HG03520 (cell line): ENCODE measurements around the gene ANAPC4.

ENCODE experiments used
- ATAC-seq: cut with Tn5 transposase; IDR thresholded peaks from one replicate; pipeline ENCODE4 v1.9.1; 2021; ENCODE audit warnings: mild to moderate bottlenecking, moderate library complexity; ENCODE audit not compliant: unreplicated experiment

ANAPC4 gene

DNA sequence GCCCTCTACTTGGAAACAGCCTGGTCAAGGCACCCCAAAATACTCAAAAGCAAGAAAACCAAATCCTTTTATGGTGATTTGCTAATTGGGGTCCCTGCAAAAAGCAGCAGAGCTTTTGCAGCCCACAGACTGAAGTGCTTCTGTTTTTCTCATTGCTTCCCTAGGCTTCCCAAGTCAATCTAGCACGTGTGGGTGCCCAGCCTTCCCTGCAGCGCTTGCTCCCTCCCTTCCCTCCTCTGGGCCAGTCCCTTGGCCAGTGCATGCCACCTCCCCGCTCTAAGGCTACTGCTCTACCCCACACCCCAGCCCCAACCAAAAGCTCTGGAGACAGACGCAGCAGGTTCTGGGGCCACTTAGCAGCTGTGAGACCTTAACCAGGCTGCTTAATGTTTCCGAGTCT lies 53.6 kb downstream of the ANAPC4 start:
- no peak for ATAC-seq

DNA sequence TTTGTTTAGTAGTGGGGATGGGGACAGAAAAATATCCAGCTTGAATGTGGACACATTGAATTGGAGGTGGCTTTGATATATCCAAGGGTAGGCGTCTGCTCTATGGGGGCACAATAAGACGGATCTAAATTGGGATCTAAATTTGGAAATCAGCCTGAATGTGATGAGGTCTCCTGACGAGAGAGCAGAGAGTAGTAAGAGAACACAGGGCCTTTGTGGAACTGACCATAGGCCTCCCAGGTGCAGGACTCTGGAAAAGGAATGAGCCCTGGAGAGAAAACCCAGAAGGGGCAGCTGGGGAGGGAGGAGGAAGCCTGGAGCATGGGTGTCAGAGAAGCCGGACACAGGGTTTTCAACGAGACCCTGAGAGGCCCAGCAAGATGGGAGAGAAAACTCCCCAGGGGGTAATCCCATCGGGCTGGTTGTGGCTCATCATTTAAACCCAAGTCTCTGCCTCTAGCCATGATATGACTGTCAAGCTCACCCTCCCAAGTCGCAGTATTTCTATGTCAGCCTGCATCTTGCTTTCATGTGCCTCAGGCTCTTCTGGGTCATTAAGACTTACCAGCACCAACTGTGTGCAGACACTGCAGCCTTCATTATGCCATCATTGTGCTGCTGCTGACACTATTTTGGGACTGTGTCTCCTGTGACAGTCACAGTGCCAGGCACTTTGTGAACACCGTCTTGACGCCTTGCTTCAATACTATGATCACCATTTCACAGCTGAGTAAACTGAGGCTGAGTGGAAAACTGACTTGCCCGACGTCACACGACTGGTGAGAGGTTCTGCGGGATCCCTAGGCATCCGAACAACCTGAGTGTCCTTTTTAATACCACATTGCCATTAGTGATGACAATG lies 57.1 kb downstream of the ANAPC4 start:
- ATAC-seq, result no peak

DNA sequence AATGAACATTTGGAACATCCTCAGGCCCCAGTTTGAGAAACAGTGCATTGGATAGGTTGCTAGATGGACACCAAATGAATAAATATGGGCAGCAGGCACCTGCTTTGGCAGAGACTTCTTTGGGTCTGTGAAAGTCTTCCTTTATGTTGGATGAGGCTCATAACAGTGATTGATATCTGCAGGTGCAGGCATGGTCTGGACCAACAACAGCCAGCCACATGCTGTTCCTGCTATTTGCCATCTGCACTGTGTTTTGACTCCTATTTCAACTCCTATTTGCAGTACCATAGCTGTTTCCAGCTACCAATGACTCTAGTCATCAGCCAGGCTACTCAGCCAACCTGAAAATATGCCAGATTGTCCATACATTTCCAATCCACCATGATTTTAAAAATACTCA lies 60.9 kb downstream of the ANAPC4 start:
- ATAC-seq, result no peak

DNA sequence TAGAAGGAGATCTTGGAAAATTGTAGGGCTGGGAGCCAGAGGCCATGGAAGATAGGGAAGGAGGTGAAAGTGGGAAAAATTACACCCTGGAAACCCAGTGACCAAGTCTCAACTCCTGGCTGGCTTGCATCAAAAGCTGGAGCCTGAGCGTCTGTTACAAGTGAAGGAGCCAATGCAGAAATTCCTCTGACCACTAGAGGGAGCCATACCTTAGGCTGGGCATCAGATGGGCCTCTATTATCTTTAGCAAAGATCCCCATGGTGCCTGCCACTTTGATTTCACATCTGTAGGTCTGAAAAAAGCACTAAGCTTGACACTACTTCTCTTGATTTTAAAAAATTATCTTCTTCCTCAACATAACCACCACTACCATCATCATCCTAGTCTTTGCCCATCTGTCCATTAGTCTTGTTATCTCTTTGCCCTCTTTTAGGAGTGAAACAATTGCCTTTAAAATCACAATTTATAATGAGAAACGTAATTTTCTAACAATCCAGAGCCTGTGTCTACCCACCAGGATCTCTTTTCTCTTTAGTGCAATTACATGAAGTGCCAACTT lies 62.9 kb downstream of the ANAPC4 start:
- peak; percentile 81 for ATAC-seq

DNA sequence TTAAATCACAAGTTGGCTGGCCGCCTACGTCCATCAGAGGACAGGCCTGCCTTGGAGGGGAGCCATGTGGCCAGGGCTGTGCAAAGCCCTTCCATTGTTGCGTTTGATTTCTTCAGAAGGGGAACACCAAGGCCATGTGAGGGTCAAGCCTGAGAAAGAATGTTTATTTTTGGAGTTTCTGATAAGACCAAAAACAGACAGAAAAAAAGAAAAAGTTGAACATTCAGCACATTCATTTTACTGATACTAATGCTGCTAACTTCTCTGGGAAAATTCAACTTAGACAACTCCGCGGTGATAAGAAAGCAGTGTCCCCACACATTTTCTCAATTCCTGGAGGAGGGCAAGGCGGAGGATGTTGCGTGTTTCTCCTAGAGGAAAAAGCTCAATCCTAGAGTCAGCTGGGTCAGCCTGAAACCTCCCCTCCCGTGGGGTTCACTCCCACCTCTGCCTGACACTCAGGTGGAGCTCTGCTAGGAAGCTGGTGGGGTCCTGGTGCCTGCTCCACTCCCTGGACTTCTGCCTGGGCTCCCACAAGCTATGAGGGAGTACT lies 63.5 kb downstream of the ANAPC4 start:
- ATAC-seq, result no peak

DNA sequence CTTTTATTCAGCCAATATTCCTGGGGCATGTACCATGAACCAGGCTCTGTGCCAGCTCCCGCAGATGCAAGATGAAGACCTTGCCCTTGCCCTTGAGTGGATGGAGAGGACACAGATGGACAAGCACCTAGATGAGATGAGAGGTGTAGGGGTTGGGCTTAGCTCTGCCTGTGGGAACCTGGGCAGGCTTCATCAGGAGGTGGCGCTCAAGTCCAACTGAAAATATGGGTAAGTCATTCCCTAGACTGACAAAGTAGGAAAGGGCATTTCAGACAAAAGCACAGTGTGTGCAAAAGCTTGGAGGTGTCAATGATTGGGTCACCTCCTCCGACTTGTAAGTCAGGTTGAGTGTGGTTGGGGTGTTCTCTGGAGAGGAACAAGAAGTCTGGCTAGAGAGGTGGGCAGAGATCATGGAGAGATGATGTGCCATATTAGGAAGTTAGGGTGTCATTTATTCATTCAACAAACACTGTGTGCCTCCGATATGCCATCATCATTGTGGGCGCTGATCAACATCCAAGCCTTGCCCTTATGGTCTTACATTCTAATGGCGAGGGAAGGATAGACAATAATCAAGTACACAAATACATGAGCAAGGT lies 64.6 kb downstream of the ANAPC4 start:
- no peak for ATAC-seq

DNA sequence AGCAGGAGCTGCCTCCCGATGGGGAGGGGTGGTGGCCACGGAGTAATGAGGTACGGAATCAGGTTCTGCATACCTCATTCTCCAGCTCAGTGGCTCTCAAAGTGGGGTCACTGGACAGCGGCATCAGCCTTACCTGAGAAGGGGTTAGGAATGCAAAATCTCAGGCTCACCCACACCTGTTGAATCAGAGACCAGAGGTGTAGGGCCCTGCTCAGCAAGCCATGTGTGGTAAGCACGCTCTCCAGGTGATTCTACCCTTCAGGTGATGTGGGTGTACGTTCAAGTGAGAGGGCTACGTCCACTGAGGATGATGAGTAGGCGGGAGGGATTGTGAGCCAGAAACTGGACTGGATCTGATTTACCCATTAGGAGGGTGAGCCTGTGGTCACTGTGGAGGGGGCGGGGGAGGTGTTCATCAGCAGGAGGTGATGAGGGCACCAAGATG lies 65.8 kb downstream of the ANAPC4 start:
- ATAC-seq, result no peak

DNA sequence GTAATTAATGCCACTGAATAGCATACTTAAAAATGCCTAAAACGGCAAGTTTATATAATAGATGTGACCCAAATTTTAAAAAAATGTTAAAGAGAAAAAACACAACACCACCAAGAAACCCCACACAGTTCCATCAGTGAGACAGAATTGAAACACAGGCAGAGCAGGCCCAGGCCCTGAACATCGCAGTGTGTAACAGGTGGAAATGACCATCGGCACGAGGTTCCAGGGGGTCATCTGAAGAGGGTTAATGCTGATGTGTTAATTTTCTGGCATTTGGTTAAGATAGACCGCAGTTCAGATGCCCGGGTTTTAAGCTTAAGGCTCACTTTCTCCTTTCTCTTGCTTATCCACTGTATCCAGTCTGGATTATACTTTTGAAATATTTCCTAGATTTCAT lies 66.8 kb downstream of the ANAPC4 start:
- no peak for ATAC-seq

DNA sequence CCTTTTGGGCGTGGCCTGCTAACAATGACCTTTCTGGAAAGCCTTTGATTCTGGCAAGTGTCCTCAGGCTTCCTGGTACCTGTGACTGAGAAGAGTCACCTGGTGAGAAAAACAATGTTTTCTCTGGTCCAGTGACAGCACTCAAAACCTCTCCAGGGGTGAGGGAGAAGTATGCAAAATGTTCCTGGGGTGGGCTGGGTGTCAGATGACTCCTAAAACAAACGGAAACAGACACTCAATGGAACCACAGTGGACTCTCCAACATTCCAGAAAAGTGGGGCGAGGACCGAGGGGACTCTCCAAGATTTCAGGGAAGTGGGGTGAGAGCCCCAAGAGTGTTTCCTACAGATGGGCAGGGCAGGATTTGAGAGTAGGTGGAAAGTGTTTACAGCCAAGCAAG lies 69.5 kb downstream of the ANAPC4 start:
- ATAC-seq, result no peak

DNA sequence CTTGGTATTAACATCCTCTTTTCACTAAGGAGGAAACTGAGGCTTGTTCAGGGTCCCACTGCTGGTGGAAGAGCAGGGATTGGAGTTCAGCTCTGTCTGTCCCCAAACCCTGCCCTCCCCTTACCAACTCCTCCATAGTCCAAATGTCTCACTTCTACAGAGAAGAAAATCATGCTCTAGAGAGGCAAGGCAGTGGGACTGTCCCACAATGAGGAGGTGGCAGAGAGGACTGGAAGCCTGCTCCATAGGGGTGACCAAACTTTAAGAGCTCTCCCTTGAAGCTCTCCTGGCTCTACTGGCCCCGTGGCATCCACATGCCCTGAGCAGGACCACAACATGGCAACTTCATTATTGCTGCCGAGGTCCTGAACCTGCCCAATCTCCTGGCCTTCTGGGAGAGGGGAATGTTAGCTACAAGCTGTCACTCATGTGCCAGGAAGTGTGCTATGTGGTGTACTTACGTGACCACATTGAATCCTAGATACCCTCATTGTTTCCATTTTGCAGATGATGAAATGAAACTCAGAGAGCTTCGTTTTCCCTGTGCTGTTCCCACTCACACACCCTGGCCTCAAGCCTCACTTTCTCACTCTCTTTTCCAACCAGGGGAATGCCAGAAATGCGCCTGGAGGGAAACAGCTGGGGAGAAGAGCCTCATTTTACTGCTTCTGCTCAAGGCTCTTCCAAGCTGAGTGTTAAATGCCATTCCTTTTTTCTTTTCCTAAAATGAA lies 71.5 kb downstream of the ANAPC4 start:
- no peak for ATAC-seq

DNA sequence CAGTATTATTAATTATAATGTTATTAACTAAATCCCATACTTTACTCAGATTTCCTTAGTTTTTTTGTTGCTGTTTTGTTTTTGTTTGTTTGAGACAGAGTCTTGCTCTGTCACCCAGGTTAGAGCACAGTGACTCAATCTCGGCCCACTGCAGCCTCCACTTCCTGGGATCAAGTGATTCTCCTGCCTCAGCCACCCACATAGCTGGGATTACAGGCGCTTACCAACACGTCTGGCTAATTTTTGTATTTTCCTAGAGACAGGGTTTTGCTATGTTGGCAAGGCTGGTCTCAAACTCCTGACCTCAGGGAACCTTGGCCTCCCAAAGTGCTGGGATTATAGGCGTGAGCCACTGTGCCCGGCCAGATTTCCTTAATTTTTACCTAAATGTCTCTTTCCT lies 72.2 kb downstream of the ANAPC4 start:
- ATAC-seq, result no peak

DNA sequence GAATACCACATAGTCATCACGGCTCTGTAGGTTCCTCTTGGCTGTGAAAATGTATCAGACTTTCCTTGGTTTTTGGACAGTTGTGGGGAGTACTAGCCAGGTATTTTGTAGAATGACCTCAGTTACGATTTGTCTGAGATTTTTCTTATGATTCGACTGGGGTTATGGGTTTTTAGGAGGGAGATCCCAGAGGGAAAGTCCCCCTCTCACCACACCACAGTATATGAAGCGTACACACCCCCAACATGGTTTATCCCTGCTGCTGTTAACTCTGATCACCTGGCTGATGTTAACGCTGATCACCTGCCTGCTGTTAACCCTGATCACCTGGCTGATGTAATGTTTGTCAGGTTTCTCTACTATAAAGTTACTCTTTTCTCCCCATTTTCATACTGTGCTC lies 72.6 kb downstream of the ANAPC4 start:
- ATAC-seq, result no peak

DNA sequence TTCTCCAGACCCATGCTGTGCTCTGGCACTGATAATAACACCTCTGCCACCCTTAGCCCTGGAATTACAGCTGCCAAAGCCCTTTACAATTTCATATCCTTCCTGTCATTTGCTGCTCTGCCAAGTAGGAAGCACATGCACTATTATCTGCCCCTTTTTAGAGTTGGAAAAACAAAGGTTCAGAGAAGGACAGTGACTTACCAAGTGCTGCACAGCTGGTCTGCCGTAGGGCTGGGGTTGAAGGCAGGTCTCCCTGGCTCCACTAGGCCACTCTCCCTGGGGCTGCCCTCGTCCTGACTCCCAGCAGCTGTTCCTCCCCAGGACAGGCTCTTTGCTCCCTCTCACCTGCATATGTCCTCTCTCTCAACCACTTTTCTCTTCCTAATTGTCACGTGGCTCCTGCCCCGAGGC lies 73.4 kb downstream of the ANAPC4 start:
- ATAC-seq, result no peak

DNA sequence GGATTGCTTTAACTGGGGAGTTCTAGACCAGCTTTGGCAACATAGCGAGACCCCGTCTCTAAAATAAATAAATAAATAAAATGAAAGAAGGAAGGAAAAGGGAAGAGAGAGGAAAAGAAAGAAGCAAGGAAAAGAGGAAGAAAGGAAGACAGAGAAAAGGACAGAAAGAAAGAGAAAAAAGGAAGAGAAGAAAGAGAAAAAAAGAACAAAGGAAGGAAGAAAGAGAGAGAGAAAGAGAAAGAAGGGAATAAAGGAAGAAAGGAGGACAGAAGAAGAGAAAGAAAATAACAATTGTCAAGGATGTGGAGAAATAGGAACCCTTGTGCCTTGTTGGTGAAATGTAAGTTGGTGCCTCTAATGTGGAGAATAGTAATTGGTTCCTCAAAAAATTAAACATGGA lies 74.6 kb downstream of the ANAPC4 start:
- ATAC-seq, result no peak

DNA sequence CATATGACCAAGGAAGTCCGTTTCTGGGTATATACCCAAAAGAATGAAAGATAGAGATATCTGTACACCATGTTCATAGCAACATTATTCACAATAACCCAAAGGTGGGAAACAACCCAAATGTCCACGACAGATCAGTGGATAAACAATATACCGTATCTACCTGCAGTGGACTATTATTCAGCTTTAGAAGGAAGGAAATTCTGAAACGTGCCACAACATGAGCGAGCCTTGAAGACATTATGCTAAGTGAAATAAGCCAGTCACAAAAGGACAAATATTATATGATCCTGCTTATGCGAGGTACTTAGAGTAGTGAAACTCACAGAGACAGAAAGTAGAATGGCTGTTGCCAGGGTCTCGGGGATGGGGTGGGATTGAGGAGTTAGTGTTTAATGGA lies 75.0 kb downstream of the ANAPC4 start:
- no peak for ATAC-seq

DNA sequence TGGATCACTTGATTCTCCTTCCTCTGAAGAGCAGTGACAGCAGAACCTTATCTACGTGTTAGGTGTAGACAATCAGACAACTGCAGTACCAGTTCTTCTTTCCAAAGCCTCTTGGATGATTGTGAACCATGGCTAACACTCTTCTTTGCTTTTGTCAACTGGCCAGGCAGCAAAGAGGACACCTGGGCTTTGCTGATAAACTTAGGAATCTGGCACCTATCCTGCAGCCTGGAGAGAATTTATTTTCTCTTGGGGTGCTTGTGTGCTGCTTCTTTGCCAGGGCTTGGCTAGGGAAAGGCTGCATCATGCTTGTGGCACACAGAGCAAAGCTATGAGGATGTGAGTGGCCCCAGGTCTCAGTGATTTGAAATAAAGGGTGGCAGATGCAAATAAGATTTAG lies 77.4 kb downstream of the ANAPC4 start:
- no peak for ATAC-seq

DNA sequence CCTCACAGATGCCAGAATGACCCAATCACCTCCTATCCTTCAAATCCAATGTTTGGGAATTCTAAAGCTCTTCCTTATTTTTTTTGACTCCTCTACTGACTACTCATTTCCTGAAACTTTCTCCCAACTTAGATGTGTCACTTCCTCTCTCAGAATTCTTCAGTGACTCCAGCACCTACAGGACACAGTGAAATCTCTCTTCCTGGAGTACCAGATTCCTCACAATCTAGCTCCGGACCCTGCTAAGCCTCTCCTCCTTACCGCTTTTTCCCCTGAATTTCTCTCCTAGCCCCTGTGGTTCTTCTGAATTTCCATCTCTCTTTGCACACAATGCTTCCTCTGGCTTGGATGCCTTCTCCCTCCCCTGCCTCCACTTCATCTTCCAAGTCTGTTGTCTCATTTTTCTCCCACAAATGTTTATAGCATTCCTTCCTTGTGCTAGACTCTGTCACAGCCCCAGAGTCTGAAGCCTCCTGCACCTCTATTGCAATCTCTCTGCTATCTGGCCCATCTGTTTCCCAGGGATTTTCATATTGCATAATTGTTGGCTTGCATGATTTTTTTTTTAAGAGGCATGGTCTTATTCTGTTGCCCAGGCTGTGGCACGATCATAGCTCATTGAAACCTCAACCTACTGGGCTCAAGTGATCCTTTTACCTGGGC lies 80.1 kb downstream of the ANAPC4 start:
- no peak for ATAC-seq

DNA sequence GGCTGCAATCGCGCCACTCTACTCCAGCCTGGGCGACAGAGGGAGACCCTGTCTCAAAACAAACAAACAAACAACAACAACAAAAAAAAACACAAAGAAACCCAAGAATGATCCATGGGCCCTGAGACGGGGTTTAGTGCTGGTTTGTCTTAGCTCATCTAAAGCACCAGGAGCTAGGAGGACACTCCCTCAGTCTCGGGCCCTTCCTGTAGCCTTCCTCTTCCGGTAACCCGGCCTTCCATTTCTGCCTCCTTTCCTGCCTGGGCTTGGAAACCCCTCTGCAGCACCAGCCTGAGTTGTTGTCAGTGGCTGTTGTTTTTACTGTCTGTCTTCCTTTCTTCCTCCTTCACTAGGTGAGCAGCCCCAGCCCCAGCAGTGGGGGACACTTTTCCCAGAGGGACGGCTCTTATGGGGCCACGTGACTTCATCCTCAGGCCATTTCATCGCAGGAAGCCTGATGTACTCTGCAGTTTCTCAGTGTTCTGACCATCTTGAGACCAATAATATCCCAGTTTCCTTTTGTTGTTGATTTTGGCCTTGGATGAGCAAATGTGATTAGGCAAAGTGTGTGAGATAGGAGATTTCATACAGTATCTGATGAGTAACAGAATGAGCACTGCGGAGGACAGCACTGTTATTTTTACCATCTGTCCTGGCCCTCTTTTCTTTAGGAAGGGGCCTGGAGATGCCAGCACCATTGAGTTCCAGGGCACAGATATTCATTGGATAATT lies 90.1 kb downstream of the ANAPC4 start:
- no peak for ATAC-seq

DNA sequence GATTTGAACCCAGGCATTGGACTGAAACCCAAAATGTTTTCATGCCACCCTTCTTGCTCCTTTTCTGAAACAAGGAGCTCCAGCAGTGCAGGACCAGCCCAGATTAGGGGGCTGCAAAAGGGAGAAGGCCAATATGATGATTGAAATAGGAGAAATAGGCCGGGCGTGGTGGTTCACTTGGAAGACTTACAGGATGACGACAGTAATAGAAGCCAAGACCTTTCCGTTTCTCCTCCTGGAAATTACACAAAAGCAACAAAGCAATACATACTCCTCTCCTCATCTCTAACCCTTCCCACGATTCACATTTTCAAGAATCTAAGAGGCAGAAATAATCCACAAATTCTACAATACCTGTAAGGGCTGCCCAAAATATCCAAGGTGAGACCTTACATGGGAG lies 90.8 kb downstream of the ANAPC4 start:
- no peak for ATAC-seq
